Measurements from ENCODE around the gene FSTL4. TPM values are rescaled to one million over a fixed set of nuclear protein-coding genes. Genes with fewer than 3 reads are reported as not detected.
"Not testable (repeated sequence)": the region's sequence is repeated elsewhere in the genome, so short reads cannot be mapped to it uniquely, and the experiment has no call there.

The FSTL4 gene
- total RNA-seq, 1 experiment from 2014 or later, result 14.3 TPM

GRCh38 chr5:133214153-133214820, 398.1 kb downstream of the FSTL4 start:
- no peak for DNase-seq (ENCODE audit: extremely low read depth, low read depth)

- no peak for DNase-seq (ENCODE audit: extremely low read depth, low read depth)
Measured at GRCh38 chr5:133205649-133206048, 406.7 kb downstream of the FSTL4 start.

- no peak for DNase-seq (ENCODE audit: extremely low read depth, low read depth)
Measured at GRCh38 chr5:133205204-133205603, 407.1 kb downstream of the FSTL4 start.

- DNase-seq (ENCODE audit: extremely low read depth, low read depth), result no peak
Measured at GRCh38 chr5:133203317-133204305, 408.7 kb downstream of the FSTL4 start.

GRCh38 chr5:133202066-133202665, 410.2 kb downstream of the FSTL4 start:
- no peak for DNase-seq (ENCODE audit: extremely low read depth, low read depth)

- no peak for DNase-seq (ENCODE audit: extremely low read depth, low read depth)
Measured at GRCh38 chr5:133201310-133201709, 411.0 kb downstream of the FSTL4 start.

GRCh38 chr5:133200256-133200655, 412.1 kb downstream of the FSTL4 start:
- no peak for DNase-seq (ENCODE audit: extremely low read depth, low read depth)

- DNase-seq (ENCODE audit: extremely low read depth, low read depth), result no peak
Measured at GRCh38 chr5:133199417-133200178, 412.7 kb downstream of the FSTL4 start.

- DNase-seq (ENCODE audit: extremely low read depth, low read depth), result no peak
Measured at GRCh38 chr5:133198511-133198910, 413.8 kb downstream of the FSTL4 start.

GRCh38 chr5:133196441-133197085, 415.8 kb downstream of the FSTL4 start:
- DNase-seq (ENCODE audit: extremely low read depth, low read depth), result no peak

- no peak for DNase-seq (ENCODE audit: extremely low read depth, low read depth)
Measured at GRCh38 chr5:133195250-133195649, 417.1 kb downstream of the FSTL4 start.

GRCh38 chr5:133193794-133194193, 418.5 kb downstream of the FSTL4 start:
- no peak for DNase-seq (ENCODE audit: extremely low read depth, low read depth)

- DNase-seq (ENCODE audit: extremely low read depth, low read depth), result no peak
Measured at GRCh38 chr5:133192716-133193115, 419.6 kb downstream of the FSTL4 start.

- no peak for DNase-seq (ENCODE audit: extremely low read depth, low read depth)
Measured at GRCh38 chr5:133189881-133190280, 422.5 kb downstream of the FSTL4 start.

- DNase-seq (ENCODE audit: extremely low read depth, low read depth), result no peak
Measured at GRCh38 chr5:133179405-133179804, 432.9 kb downstream of the FSTL4 start.

- not testable (repeated sequence) for DNase-seq (ENCODE audit: extremely low read depth, low read depth)
Measured at GRCh38 chr5:133170756-133171387, 441.5 kb downstream of the FSTL4 start.

GRCh38 chr5:133164759-133165158, 447.6 kb downstream of the FSTL4 start:
- no peak for DNase-seq (ENCODE audit: extremely low read depth, low read depth)

GRCh38 chr5:133163839-133164238, 448.5 kb downstream of the FSTL4 start:
- no peak for DNase-seq (ENCODE audit: extremely low read depth, low read depth)

GRCh38 chr5:133159543-133159942, 452.8 kb downstream of the FSTL4 start:
- no peak for DNase-seq (ENCODE audit: extremely low read depth, low read depth)
